Endothelial cell of umbilical vein (primary cell): ENCODE results near the gene GOLGA6A. TPM values are rescaled to one million over a fixed set of nuclear protein-coding genes. Genes with fewer than 3 reads are reported as not detected.

Experiments
- BruUV-seq: library from RNA; stranded (reverse); fragments of 400-500 nt; replicated peaks from 2 replicates; lab custom pipeline; 2021; lab: Mats Ljungman, UMichigan
- CTCF ChIA-PET: fragments of 300-600, 350-600 bp; sonication (Branson Sonifier 250); formaldehyde crosslinking; loops from one replicate; lab custom pipeline; 2021; ENCODE audit warnings: antibody characterized with exemption, inconsistent platforms; lab: Charles Lee
- POLR2A ChIA-PET: fragments of 300-600, 350-600 bp; sonication (Branson Sonifier 250); formaldehyde crosslinking; loops from one replicate; lab custom pipeline; 2021; ENCODE audit warnings: antibody characterized with exemption, inconsistent platforms; lab: Charles Lee
- DNase-seq: peaks from one replicate; pipeline ENCODE4 v3.0.0-alpha.2; 2011; ENCODE audit warnings: low read depth, low spot score
- FAIRE-seq: peaks from 2 replicates; lab custom pipeline; 2011; peaks lifted over from hg19 to GRCh38; lab: Jason Lieb, UNC
- H2AFZ ChIP-seq: 2 replicates; pipeline ENCODE4 v1.6.0; 2012; ENCODE audit warnings: low read depth, low read length, control low read depth, inconsistent platforms
- H3K27ac ChIP-seq: 2 replicates; pipeline ENCODE4 v1.5.1; 2011; ENCODE audit warnings: low read depth, mild to moderate bottlenecking, control low read depth, low read length, moderate library complexity; ENCODE audit not compliant: insufficient read depth
- H3K27me3 ChIP-seq, 2 experiments: 2 replicates each; pipeline versions ENCODE4 v1.6.0 to v1.6.1; 2011; ENCODE audit warnings: low read length in 2 of 2, mixed read lengths in 1 of 2; ENCODE audit not compliant: control insufficient read depth in 2 of 2, insufficient read depth in 2 of 2
- H3K36me3 ChIP-seq, 2 experiments: 2 replicates in 1 of 2; 3 replicates in 1 of 2; pipeline ENCODE4 v1.5.1; 2011; ENCODE audit warnings: low read length in 2 of 2, mild to moderate bottlenecking in 1 of 2, moderate library complexity in 1 of 2; ENCODE audit not compliant: control insufficient read depth in 2 of 2, insufficient read depth in 2 of 2; ENCODE audit errors: extremely low read depth in 1 of 2
- H3K4me1 ChIP-seq: 3 replicates; pipeline ENCODE4 v1.5.1; 2011; ENCODE audit warnings: mild to moderate bottlenecking, low read length; ENCODE audit not compliant: control insufficient read depth, insufficient read depth; ENCODE audit errors: extremely low read depth
- H3K4me2 ChIP-seq: 2 replicates; pipeline ENCODE4 v1.6.1; 2011; ENCODE audit warnings: low read length, control low read depth, mixed read lengths; ENCODE audit not compliant: insufficient read depth
- H3K4me3 ChIP-seq, 3 experiments: fragments of 200-600 bp in 1 of 3; sonication (generic), shearing (Covaris generic) in 1 of 3; replicated peaks in 1 of 3; 2 replicates each; pipeline ENCODE4 v1.5.1; 2011 to 2016; ENCODE audit warnings: control low read depth in 3 of 3, low read length in 3 of 3, mild to moderate bottlenecking in 2 of 3, inconsistent platforms in 1 of 3, low read depth in 1 of 3, moderate library complexity in 1 of 3; ENCODE audit not compliant: insufficient read depth in 1 of 3
- H3K79me2 ChIP-seq: 2 replicates; pipeline ENCODE4 v1.6.0; 2012; ENCODE audit warnings: low read length, inconsistent platforms; ENCODE audit not compliant: control insufficient read depth, insufficient read depth
- H3K9ac ChIP-seq: replicated peaks from 2 replicates; pipeline ENCODE3; 2011; ENCODE audit warnings: low read length, control low read depth; ENCODE audit not compliant: insufficient read depth; ENCODE audit errors: extremely low read depth
- H3K9me1 ChIP-seq: replicated peaks from 3 replicates; pipeline ENCODE4 v1.6.0; 2011; ENCODE audit warnings: mild to moderate bottlenecking, low read length; ENCODE audit not compliant: control insufficient read depth, insufficient read depth; ENCODE audit errors: extremely low read depth
- H3K9me3 ChIP-seq: replicated peaks from 2 replicates; pipeline ENCODE4 v1.5.1; 2012; ENCODE audit warnings: low read length, inconsistent platforms; ENCODE audit not compliant: control insufficient read depth, insufficient read depth
- H4K20me1 ChIP-seq: replicated peaks from 2 replicates; pipeline ENCODE3; 2011; ENCODE audit warnings: mild to moderate bottlenecking, low read length; ENCODE audit not compliant: control insufficient read depth, insufficient read depth; ENCODE audit errors: extremely low read depth
- EZH2 ChIP-seq: IDR thresholded peaks from 2 replicates; pipeline ENCODE4 v1.6.1; 2012; ENCODE audit warnings: borderline replicate concordance, low read depth, mild to moderate bottlenecking, moderate library complexity, low read length, inconsistent platforms; ENCODE audit not compliant: severe bottlenecking
- FOS ChIP-seq: IDR thresholded peaks from 2 replicates; pipeline ENCODE4 v1.6.1; 2011; ENCODE audit warnings: mild to moderate bottlenecking, low read length, moderate library complexity, borderline replicate concordance; ENCODE audit not compliant: insufficient read depth
- GATA2 ChIP-seq: IDR thresholded peaks from 2 replicates; pipeline ENCODE4 v1.7.0; 2011; ENCODE audit warnings: low read depth, mild to moderate bottlenecking, moderate library complexity, mixed read lengths, low read length; ENCODE audit not compliant: insufficient read length, insufficient read depth
- JUN ChIP-seq: IDR thresholded peaks from 2 replicates; pipeline ENCODE4 v1.6.1; 2011; ENCODE audit warnings: borderline replicate concordance, low read depth; ENCODE audit not compliant: insufficient read length, insufficient read depth
- MYC ChIP-seq: IDR thresholded peaks from one replicate; pipeline ENCODE4 v1.6.1; 2011; ENCODE audit warnings: mild to moderate bottlenecking, low read depth, low read length
- POLR2A ChIP-seq: IDR thresholded peaks from 2 replicates; pipeline ENCODE4 v1.6.1; 2012; ENCODE audit warnings: low read depth, mild to moderate bottlenecking, control low read depth, low read length
- POLR2AphosphoS5 ChIP-seq: IDR thresholded peaks from 2 replicates; pipeline ENCODE4 v1.6.1; 2012; ENCODE audit warnings: low read depth, mild to moderate bottlenecking, control low read depth, low read length, moderate library complexity; ENCODE audit not compliant: insufficient read depth
- dilution Hi-C: fragments of 300-500 bp; cut with MboI; formaldehyde crosslinking; loops from one replicate; pipeline ENCODE4 v1.15.0; 2019; ENCODE audit warnings: low sequenced_read_pairs; ENCODE audit not compliant: extremely low pct_ligation_motif_present
- intact Hi-C: fragments of 100-400 bp; cut with micrococcal nuclease; formaldehyde crosslinking; loops from one replicate; pipeline ENCODE4 v1.10.0; 2022
- polyA plus RNA-seq, 4 experiments: library from polyadenylated mRNA; depleted of rRNA in 3 of 4; stranded (reverse) in 3 of 4; unstranded in 1 of 4; fragments of >200 nt; gene quantifications; 2 replicates each; pipeline versions ENCODE4 v1.2.1 to v1.2.3, GENCODE V29; 2011 to 2012; ENCODE audit warnings: missing spikeins in 1 of 4
- total RNA-seq: library from RNA; stranded (reverse); gene quantifications from 2 replicates; pipeline ENCODE4 v1.2.3, GENCODE V29; 2021
- TF ChIP-seq, protein P1 (sequence below): IDR thresholded peaks from 2 replicates; pipeline ENCODE4 v1.6.1; 2011; ENCODE audit not compliant: insufficient read depth, insufficient read length
- TF ChIP-seq, protein P2 (sequence below), 2 donors: IDR thresholded peaks; 1 replicate in 1 of 2; 2 replicates in 1 of 2; pipeline ENCODE4 v1.5.1; 2011; ENCODE audit warnings: low read length in 2 of 2, mild to moderate bottlenecking in 2 of 2, moderate library complexity in 2 of 2, control low read depth in 1 of 2, inconsistent platforms in 1 of 2, low read depth in 1 of 2; ENCODE audit not compliant: insufficient read depth in 1 of 2; ENCODE audit errors: extremely low read depth in 1 of 2

The GOLGA6A gene
- total and polyA plus RNA-seq, 2 donors (not counting 3 experiments of a cell fraction or from before 2014, with no cell fraction given), result not detected

DNA sequence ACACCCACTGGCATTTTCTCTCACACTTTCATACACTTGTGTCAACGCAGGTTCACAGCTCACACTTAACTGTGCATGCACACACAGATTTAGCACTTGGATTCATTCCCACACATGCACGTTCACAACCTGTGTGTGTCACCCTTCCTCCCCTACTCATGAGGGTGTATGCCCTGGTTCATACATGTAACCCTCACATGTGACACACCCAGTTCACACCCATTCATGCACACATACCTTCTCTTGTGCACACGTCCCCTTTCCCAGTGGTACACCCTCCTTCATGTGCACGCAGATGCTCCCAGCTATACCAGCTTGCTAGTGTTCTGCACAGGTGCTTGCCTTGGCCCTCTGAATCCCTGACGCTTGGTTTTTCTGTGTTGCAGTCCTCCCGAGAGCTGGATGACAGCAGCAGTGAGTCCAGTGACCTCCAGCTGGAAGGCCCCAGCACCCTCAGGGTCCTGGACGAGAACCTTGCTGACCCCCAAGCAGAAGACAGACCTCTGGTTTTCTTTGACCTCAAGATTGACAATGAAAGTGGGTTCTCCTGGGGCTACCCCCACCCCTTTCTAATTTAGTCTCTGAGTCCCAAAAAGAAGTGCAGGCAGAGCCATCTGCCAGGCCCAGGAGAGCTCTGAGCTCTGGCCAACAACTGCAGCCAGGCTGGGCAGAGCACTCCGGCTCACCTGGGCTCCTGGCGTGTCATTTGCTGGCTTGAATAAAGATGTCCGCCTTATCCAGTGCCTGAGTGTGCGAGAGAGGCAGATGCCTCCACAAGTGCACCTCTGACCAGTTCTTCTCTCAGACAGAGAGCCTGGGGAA is 39.5 kb downstream of the GOLGA6A start:
- TF ChIP-seq MYC (no peak), POLR2A (no peak), GATA2 (no peak), FOS (no peak), POLR2AphosphoS5 (no peak), JUN (no peak), EZH2 (no peak)
- TF ChIP-seq, protein P1, sequence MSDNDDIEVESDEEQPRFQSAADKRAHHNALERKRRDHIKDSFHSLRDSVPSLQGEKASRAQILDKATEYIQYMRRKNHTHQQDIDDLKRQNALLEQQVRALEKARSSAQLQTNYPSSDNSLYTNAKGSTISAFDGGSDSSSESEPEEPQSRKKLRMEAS, result no peak
- TF ChIP-seq, protein P2, sequence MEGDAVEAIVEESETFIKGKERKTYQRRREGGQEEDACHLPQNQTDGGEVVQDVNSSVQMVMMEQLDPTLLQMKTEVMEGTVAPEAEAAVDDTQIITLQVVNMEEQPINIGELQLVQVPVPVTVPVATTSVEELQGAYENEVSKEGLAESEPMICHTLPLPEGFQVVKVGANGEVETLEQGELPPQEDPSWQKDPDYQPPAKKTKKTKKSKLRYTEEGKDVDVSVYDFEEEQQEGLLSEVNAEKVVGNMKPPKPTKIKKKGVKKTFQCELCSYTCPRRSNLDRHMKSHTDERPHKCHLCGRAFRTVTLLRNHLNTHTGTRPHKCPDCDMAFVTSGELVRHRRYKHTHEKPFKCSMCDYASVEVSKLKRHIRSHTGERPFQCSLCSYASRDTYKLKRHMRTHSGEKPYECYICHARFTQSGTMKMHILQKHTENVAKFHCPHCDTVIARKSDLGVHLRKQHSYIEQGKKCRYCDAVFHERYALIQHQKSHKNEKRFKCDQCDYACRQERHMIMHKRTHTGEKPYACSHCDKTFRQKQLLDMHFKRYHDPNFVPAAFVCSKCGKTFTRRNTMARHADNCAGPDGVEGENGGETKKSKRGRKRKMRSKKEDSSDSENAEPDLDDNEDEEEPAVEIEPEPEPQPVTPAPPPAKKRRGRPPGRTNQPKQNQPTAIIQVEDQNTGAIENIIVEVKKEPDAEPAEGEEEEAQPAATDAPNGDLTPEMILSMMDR (IDR thresholded peaks at IDR 0.05; ENCODE audit: extremely low read depth in 1 of 2, insufficient read depth in 1 of 2, low read depth in 1 of 2, low read length in 2 of 2), result no peak
- H3K9ac ChIP-seq, result no peak overlapping the region
- H3K4me3 ChIP-seq, result no peak overlapping the region
- peaks cover 9% of the 10 kb centered on the region for H3K4me1 ChIP-seq
- BruUV-seq, result no TSS peak
- H3K27ac ChIP-seq, result no peak overlapping the region
- no peaks in the 10 kb centered on the region for H3K9me1 ChIP-seq
- ChIA-PET CTCF (interaction anchor here (1.1 to 15.1 kb wide), 4 partner anchors 10 to 92 kb away, joined by 3 to 651 read pairs (median 6); partner anchors contain the start of gene PML), POLR2A (no interaction called here)
- H3K9me3 ChIP-seq, result no peaks in the 10 kb centered on the region
- H3K4me2 ChIP-seq, result no peak overlapping the region
- dilution Hi-C loops, result no loop called here
- no peak for DNase-seq
- no peak overlapping the region for H2AFZ ChIP-seq
- no peaks in the 10 kb centered on the region for H3K79me2 ChIP-seq
- intact Hi-C loops, result no loop called here
- H3K36me3 ChIP-seq, result no peaks in the 10 kb centered on the region
- FAIRE-seq, result no peak
- no peaks in the 10 kb centered on the region for H4K20me1 ChIP-seq
- H3K27me3 ChIP-seq, result no peaks in the 10 kb centered on the region
